Body of pancreas (tissue), 4 donors: ENCODE results near the gene CEP170. TPM values are rescaled to one million over a fixed set of nuclear protein-coding genes. Genes with fewer than 3 reads are reported as not detected.

Experiments
- ATAC-seq: fragments of 150-250 bp; one replicate; pipeline ENCODE4 v1.9.1; 2016
- DNase-seq, 4 donors: peaks; one replicate each; pipeline ENCODE4 v3.0.0-alpha.2; 2019
- H3K27ac ChIP-seq, 4 donors: fragments of 200-600 bp; sonication (generic); 1 replicate in 3 of 4; 2 replicates in 1 of 4; pipeline versions ENCODE4 v1.5.1 to v1.6.1; 2016 to 2019; ENCODE audit warnings: mild to moderate bottlenecking in 1 of 4, mixed read lengths in 1 of 4, moderate library complexity in 1 of 4
- H3K27me3 ChIP-seq, 2 donors: fragments of 200-600 bp; sonication (generic); one replicate each; pipeline ENCODE4 v1.6.0; 2016; ENCODE audit warnings: mild to moderate bottlenecking in 1 of 2
- H3K36me3 ChIP-seq, 2 donors: fragments of 200-600 bp; sonication (generic); replicated peaks in 1 of 2; 2 replicates each; pipeline ENCODE4 v1.5.1; 2016; ENCODE audit warnings: low read depth in 2 of 2; ENCODE audit not compliant: insufficient read depth in 1 of 2
- H3K4me1 ChIP-seq: fragments of 200-600 bp; sonication (generic); one replicate; pipeline ENCODE4 v1.6.0; 2016
- H3K4me3 ChIP-seq, 2 donors: fragments of 200-600 bp; sonication (generic); 1 replicate in 1 of 2; 2 replicates in 1 of 2; pipeline ENCODE4 v1.5.1; 2016 to 2019
- H3K9me3 ChIP-seq, 3 donors: fragments of 200-600 bp; sonication (generic); 1 replicate in 2 of 3; 2 replicates in 1 of 3; pipeline ENCODE4 v1.5.1; 2016
- CTCF ChIP-seq, 7 experiments: fragments of 450-650 bp in 4 of 7; fragments of 200-600 bp in 3 of 7; sonication (generic) in 3 of 7; IDR thresholded peaks; one replicate each; pipeline ENCODE4 v1.5.1; 2016 to 2019; ENCODE audit warnings: antibody characterized with exemption in 7 of 7
- POLR2A ChIP-seq, 3 donors: fragments of 450-650 bp; IDR thresholded peaks; one replicate each; pipeline ENCODE4 v1.6.1; 2016; ENCODE audit warnings: antibody characterized with exemption in 3 of 3, mild to moderate bottlenecking in 2 of 3
- WGBS, 2 donors: methylation state at CpG; one replicate each; pipeline ENCODE4 v1.1.5; 2017; 5-methylcytosine and 5-hydroxymethylcytosine counted together
- intact Hi-C: fragments of 100-400 bp; cut with DNase I; formaldehyde crosslinking; loops from one replicate; pipeline ENCODE4 v1.15.1; 2023
- total RNA-seq, 2 donors: library from RNA; depleted of rRNA; stranded (reverse); fragments of >200 nt; gene quantifications; one replicate each; pipeline ENCODE4 v1.1.0, GENCODE V29; 2016

The CEP170 gene
- total RNA-seq, 2 donors from 2014 or later, result 17.5 to 22.3 TPM

GRCh38 chr1:243287123-243287460 is 32.0 kb upstream of the CEP170 start:
- H3K36me3 ChIP-seq, result peaks cover 0 to 2% of the 10 kb centered on the region in 2 donors
- no peaks in the 10 kb centered on the region for H3K9me3 ChIP-seq
- peak overlapping the region in 1 of 4 donors; percentile 73 for H3K27ac ChIP-seq
- no peak for DNase-seq
- 54 to 62% methylated on average over 2 of the region's 2 CpGs for WGBS, 2 donors
- intact Hi-C loops, result no loop called here
- no peaks in the 10 kb centered on the region for H3K4me1 ChIP-seq
- ATAC-seq, result no peak
- no peaks in the 10 kb centered on the region for H3K27me3 ChIP-seq
- no peak overlapping the region for H3K4me3 ChIP-seq
- TF ChIP-seq POLR2A (IDR thresholded peaks at IDR 0.05) (no peak), CTCF (IDR thresholded peaks at IDR 0.05) (no peak)

- Histone ChIP-seq H3K27me3 (no peaks in the 10 kb centered on the region), H3K27ac (peak overlapping the region in 1 of 4 donors; percentile 73), H3K9me3 (no peaks in the 10 kb centered on the region), H3K4me3 (no peak overlapping the region), H3K36me3 (peaks cover 0 to 2% of the 10 kb centered on the region in 2 donors), H3K4me1 (no peaks in the 10 kb centered on the region)
- intact Hi-C loops, result no loop called here
- TF ChIP-seq CTCF (IDR thresholded peaks at IDR 0.05), result no peak
- TF ChIP-seq POLR2A (IDR thresholded peaks at IDR 0.05), result no peak
- DNase-seq (no peak), ATAC-seq (no peak)
- whole genome bisulfite sequencing, 2 donors, result 70 to 78% methylated on average over 8 of the region's 8 CpGs
Measured at GRCh38 chr1:243286409-243287122, 31.5 kb upstream of the CEP170 start.

- no peak overlapping the region for H3K4me3 ChIP-seq
- H3K27me3 ChIP-seq, result no peaks in the 10 kb centered on the region
- H3K27ac ChIP-seq, result no peak overlapping the region
- no peaks in the 10 kb centered on the region for H3K36me3 ChIP-seq
- DNase-seq (no peak), ATAC-seq (no peak)
- 96 to 97% methylated on average over 5 of the region's 5 CpGs for WGBS, 2 donors
- intact Hi-C loops, result no loop called here
- no peak for TF ChIP-seq POLR2A (IDR thresholded peaks at IDR 0.05)
- no peak for TF ChIP-seq CTCF (IDR thresholded peaks at IDR 0.05)
- H3K4me1 ChIP-seq, result no peaks in the 10 kb centered on the region
- no peaks in the 10 kb centered on the region for H3K9me3 ChIP-seq
Measured at GRCh38 chr1:243281672-243282071, 26.6 kb upstream of the CEP170 start.

GRCh38 chr1:243280571-243281129 is 25.6 kb upstream of the CEP170 start:
- 54 to 66% methylated on average over 3 of the region's 3 CpGs for WGBS, 2 donors
- intact Hi-C loops, result no loop called here
- no peak overlapping the region for H3K27ac ChIP-seq
- peaks cover 0 to 5% of the 10 kb centered on the region in 2 donors for H3K36me3 ChIP-seq
- DNase-seq, result no peak
- no peak for ATAC-seq
- H3K4me3 ChIP-seq, result no peak overlapping the region
- no peaks in the 10 kb centered on the region for H3K9me3 ChIP-seq
- no peaks in the 10 kb centered on the region for H3K4me1 ChIP-seq
- no peaks in the 10 kb centered on the region for H3K27me3 ChIP-seq
- TF ChIP-seq CTCF (IDR thresholded peaks at IDR 0.05) (no peak), POLR2A (IDR thresholded peaks at IDR 0.05) (no peak)

- Histone ChIP-seq H3K27me3 (no peaks in the 10 kb centered on the region), H3K36me3 (peaks cover 0 to 22% of the 10 kb centered on the region in 2 donors), H3K4me1 (peaks cover 4% of the 10 kb centered on the region), H3K9me3 (no peaks in the 10 kb centered on the region), H3K4me3 (no peak overlapping the region), H3K27ac (no peak overlapping the region)
- WGBS, 2 donors, result 83 to 90% methylated on average over 3 of the region's 3 CpGs
- DNase-seq (no peak), ATAC-seq (no peak)
- TF ChIP-seq POLR2A (IDR thresholded peaks at IDR 0.05) (no peak), CTCF (IDR thresholded peaks at IDR 0.05) (no peak)
- intact Hi-C loops, result no loop called here
Measured at GRCh38 chr1:243275316-243275715, 20.2 kb upstream of the CEP170 start.
